Naive B cell (primary cell): ENCODE results near the gene CCDC69. TPM values are rescaled to one million over a fixed set of nuclear protein-coding genes. Genes with fewer than 3 reads are reported as not detected.

Experiments
- ATAC-seq, 2 donors: fragments of 150-1000 bp; cut with Tn5 transposase; 2 replicates each; pipeline ENCODE4 v1.10.0; 2021; ENCODE audit warnings: low read depth in 2 of 2, mild to moderate bottlenecking in 2 of 2, moderate library complexity in 2 of 2
- DNase-seq: peaks from one replicate; pipeline ENCODE4 v3.0.0; 2022
- H3K27ac Mint-ChIP-seq, 6 donors: one replicate each; pipeline ENCODE4 v1.8.0; 2020 to 2022; ENCODE audit warnings: mild to moderate bottlenecking in 6 of 6, mixed read lengths in 6 of 6, moderate library complexity in 5 of 6, inconsistent platforms in 2 of 6
- H3K27me3 Mint-ChIP-seq, 3 donors: one replicate each; pipeline ENCODE4 v1.8.0; 2021 to 2022; ENCODE audit warnings: mixed read lengths in 3 of 3, mild to moderate bottlenecking in 1 of 3
- H3K36me3 Mint-ChIP-seq, 2 donors: one replicate each; pipeline ENCODE4 v1.8.0; 2020 to 2022; ENCODE audit warnings: mixed read lengths in 2 of 2, inconsistent platforms in 1 of 2, mild to moderate bottlenecking in 1 of 2
- H3K4me1 Mint-ChIP-seq, 3 donors: one replicate each; pipeline ENCODE4 v1.8.0; 2020 to 2022; ENCODE audit warnings: mixed read lengths in 3 of 3, inconsistent platforms in 1 of 3, mild to moderate bottlenecking in 1 of 3, moderate library complexity in 1 of 3
- H3K4me3 Mint-ChIP-seq, 8 donors: one replicate each; pipeline ENCODE4 v1.8.0; 2020 to 2022; ENCODE audit warnings: mild to moderate bottlenecking in 8 of 8, mixed read lengths in 8 of 8, moderate library complexity in 8 of 8, inconsistent platforms in 2 of 8
- H3K9me3 Mint-ChIP-seq, 7 donors: one replicate each; pipeline ENCODE4 v1.8.0; 2020 to 2022; ENCODE audit warnings: mixed read lengths in 7 of 7, mild to moderate bottlenecking in 5 of 7, inconsistent platforms in 2 of 7, moderate library complexity in 1 of 7
- polyA plus RNA-seq, 6 donors: library from polyadenylated mRNA; unstranded; fragments of 300-500 nt; fragmentation: Illumina TruSeq; gene quantifications; one replicate each; pipeline ENCODE4 v1.2.3, GENCODE V29; 2021; ENCODE audit warnings: low read depth in 6 of 6

Gene CCDC69
- polyA plus RNA-seq, 6 donors from 2014 or later, result 76.4 to 143 (median 98.1) TPM

- ATAC-seq (no peak), DNase-seq (no peak)
- H3K9me3 Mint-ChIP-seq, result no peaks in the 10 kb centered on the region
- H3K27ac Mint-ChIP-seq, result peak overlapping the region in 3 of 6 donors; percentile 76 to 94 (median 82)
- H3K4me1 Mint-ChIP-seq, result peaks cover 42 to 72% (median 66%) of the 10 kb centered on the region in 3 donors
- H3K4me3 Mint-ChIP-seq, result peak overlapping the region in 4 of 8 donors; percentile 22 to 99 (median 94)
- no peaks in the 10 kb centered on the region for H3K27me3 Mint-ChIP-seq
- no peaks in the 10 kb centered on the region for H3K36me3 Mint-ChIP-seq
Measured at GRCh38 chr5:151159649-151160373, 64.1 kb downstream of the CCDC69 start.

GRCh38 chr5:151158287-151158661 is 65.6 kb downstream of the CCDC69 start:
- H3K4me3 Mint-ChIP-seq, result peak overlapping the region; percentile 82 to 99 (median 97)
- H3K9me3 Mint-ChIP-seq, result no peaks in the 10 kb centered on the region
- ATAC-seq (no peak), DNase-seq (peak; percentile 25)
- H3K4me1 Mint-ChIP-seq, result peaks cover 52 to 81% (median 71%) of the 10 kb centered on the region in 3 donors
- H3K27me3 Mint-ChIP-seq, result no peaks in the 10 kb centered on the region
- H3K27ac Mint-ChIP-seq, result peak overlapping the region; percentile 92 to 98 (median 96)
- peaks cover 1 to 5% of the 10 kb centered on the region in 2 donors for H3K36me3 Mint-ChIP-seq

- H3K27ac Mint-ChIP-seq, result peak within 1 kb of the TSS; percentile 94 to 98 (median 98)
- H3K9me3 Mint-ChIP-seq, result no peaks in the 10 kb centered on the region
- DNase-seq (peak; percentile 61), ATAC-seq (peak; percentile 58 to 64)
- H3K36me3 Mint-ChIP-seq, result peaks cover 5 to 7% of the 10 kb centered on the region in 2 donors
- peaks cover 58 to 86% (median 77%) of the 10 kb centered on the region in 3 donors for H3K4me1 Mint-ChIP-seq
- H3K4me3 Mint-ChIP-seq, result peak within 1 kb of the TSS; percentile 82 to 99 (median 97)
- H3K27me3 Mint-ChIP-seq, result no peaks in the 10 kb centered on the region
Measured at GRCh38 chr5:151157426-151158286, 66.2 kb downstream of the CCDC69 start, which contains the start of gene ANXA6. Gene ANXA6, minus strand, starts transcription at chr5:151157779. Its CDS starts 9,878 bp downstream, at chr5:151147901.

GRCh38 chr5:151156507-151157420 is 67.1 kb downstream of the CCDC69 start:
- H3K27ac Mint-ChIP-seq, result peak overlapping the region; percentile 94 to 98 (median 98)

GRCh38 chr5:151155775-151156506 is 68.0 kb downstream of the CCDC69 start:
- ATAC-seq, result peak; percentile 12 to 35
- H3K27ac Mint-ChIP-seq, result peak overlapping the region; percentile 94 to 98 (median 98)
- H3K9me3 Mint-ChIP-seq, result no peaks in the 10 kb centered on the region
- H3K4me3 Mint-ChIP-seq, result peak overlapping the region; percentile 82 to 99 (median 97)
- DNase-seq, result peak; percentile 31
- no peaks in the 10 kb centered on the region for H3K27me3 Mint-ChIP-seq
- peaks cover 69 to 93% (median 93%) of the 10 kb centered on the region in 3 donors for H3K4me1 Mint-ChIP-seq
- H3K36me3 Mint-ChIP-seq, result peaks cover 5 to 9% of the 10 kb centered on the region in 2 donors

More at GRCh38 chr5:151156507-151157420, 67.1 kb downstream of the CCDC69 start:
- DNase-seq, result peak; percentile 31
- H3K4me1 Mint-ChIP-seq, result peaks cover 61 to 88% (median 86%) of the 10 kb centered on the region in 3 donors
- H3K36me3 Mint-ChIP-seq, result peaks cover 5 to 9% of the 10 kb centered on the region in 2 donors
- H3K27me3 Mint-ChIP-seq, result no peaks in the 10 kb centered on the region
- H3K4me3 Mint-ChIP-seq, result peak overlapping the region; percentile 82 to 99 (median 97)
- peak; percentile 18 to 34 for ATAC-seq
- H3K9me3 Mint-ChIP-seq, result no peaks in the 10 kb centered on the region

GRCh38 chr5:151154931-151155774 is 68.7 kb downstream of the CCDC69 start:
- Mint-ChIP-seq H3K27me3 (no peaks in the 10 kb centered on the region), H3K27ac (peak overlapping the region; percentile 94 to 98 (median 98)), H3K4me3 (peak overlapping the region; percentile 82 to 99 (median 97)), H3K36me3 (peaks cover 5 to 9% of the 10 kb centered on the region in 2 donors), H3K4me1 (peaks cover 72 to 93% (median 93%) of the 10 kb centered on the region in 3 donors), H3K9me3 (no peaks in the 10 kb centered on the region)
- ATAC-seq, result peak; percentile 57 to 66
- peak; percentile 71 for DNase-seq

GRCh38 chr5:151153766-151154272 is 70.1 kb downstream of the CCDC69 start:
- Mint-ChIP-seq H3K27me3 (no peaks in the 10 kb centered on the region), H3K36me3 (peaks cover 5 to 9% of the 10 kb centered on the region in 2 donors), H3K4me1 (peaks cover 73 to 94% (median 91%) of the 10 kb centered on the region in 3 donors), H3K4me3 (peak overlapping the region; percentile 19 to 99 (median 67)), H3K9me3 (no peaks in the 10 kb centered on the region), H3K27ac (peak overlapping the region in 4 of 6 donors; percentile 30 to 94 (median 92))
- no peak for ATAC-seq
- DNase-seq, result no peak

GRCh38 chr5:151153300-151153699 is 70.6 kb downstream of the CCDC69 start:
- H3K9me3 Mint-ChIP-seq, result no peaks in the 10 kb centered on the region
- H3K36me3 Mint-ChIP-seq, result peaks cover 5 to 9% of the 10 kb centered on the region in 2 donors
- H3K4me3 Mint-ChIP-seq, result peak overlapping the region; percentile 21 to 90 (median 61)
- H3K4me1 Mint-ChIP-seq, result peaks cover 73 to 94% (median 91%) of the 10 kb centered on the region in 3 donors
- H3K27ac Mint-ChIP-seq, result peak overlapping the region in 5 of 6 donors; percentile 86 to 96 (median 94)
- no peak for ATAC-seq
- H3K27me3 Mint-ChIP-seq, result no peaks in the 10 kb centered on the region
- DNase-seq, result no peak

GRCh38 chr5:151151793-151152192 is 72.1 kb downstream of the CCDC69 start:
- ATAC-seq (no peak), DNase-seq (no peak)
- H3K36me3 Mint-ChIP-seq, result peaks cover 5 to 9% of the 10 kb centered on the region in 2 donors
- H3K27me3 Mint-ChIP-seq, result no peaks in the 10 kb centered on the region
- H3K4me3 Mint-ChIP-seq, result peak overlapping the region; percentile 64 to 91 (median 84)
- no peaks in the 10 kb centered on the region for H3K9me3 Mint-ChIP-seq
- peak overlapping the region; percentile 93 to 97 (median 94) for H3K27ac Mint-ChIP-seq
- H3K4me1 Mint-ChIP-seq, result peaks cover 83 to 96% (median 95%) of the 10 kb centered on the region in 3 donors

- Mint-ChIP-seq H3K27me3 (no peaks in the 10 kb centered on the region), H3K27ac (peak overlapping the region; percentile 93 to 97 (median 94)), H3K4me3 (peak overlapping the region; percentile 64 to 91 (median 84)), H3K4me1 (peaks cover 84 to 96% (median 95%) of the 10 kb centered on the region in 3 donors), H3K36me3 (peaks cover 5 to 9% of the 10 kb centered on the region in 2 donors), H3K9me3 (no peaks in the 10 kb centered on the region)
- ATAC-seq (no peak), DNase-seq (no peak)
Measured at GRCh38 chr5:151151263-151151660, 72.6 kb downstream of the CCDC69 start.
